HG02623 (cell line): ENCODE results near the gene HMX1.

Experiments used
- ATAC-seq: cut with Tn5 transposase; IDR thresholded peaks from one replicate; pipeline ENCODE4 v1.9.1; 2021; ENCODE audit warnings: moderate library complexity; ENCODE audit not compliant: unreplicated experiment

The HMX1 gene

GRCh38 chr4:8871417-8872401, at the start of gene HMX1:
HMX1 (minus strand) TSS chr4:8871839; CDS start chr4:8871614, 225 bp downstream.
- no peak for ATAC-seq

- no peak for ATAC-seq
Observed at GRCh38 chr4:8920969-8921368, 49.3 kb upstream of the HMX1 start.

- no peak for ATAC-seq
Observed at GRCh38 chr4:8920289-8920965, 48.8 kb upstream of the HMX1 start.

GRCh38 chr4:8919651-8920288, 48.1 kb upstream of the HMX1 start:
- no peak for ATAC-seq

GRCh38 chr4:8917868-8918783, 46.5 kb upstream of the HMX1 start:
- peak; percentile 81 for ATAC-seq

GRCh38 chr4:8917321-8917811, 45.7 kb upstream of the HMX1 start:
- no peak for ATAC-seq

GRCh38 chr4:8916906-8917305, 45.3 kb upstream of the HMX1 start:
- no peak for ATAC-seq

- ATAC-seq, result no peak
Observed at GRCh38 chr4:8916351-8916885, 44.8 kb upstream of the HMX1 start.

GRCh38 chr4:8915201-8916200, 43.9 kb upstream of the HMX1 start:
- no peak for ATAC-seq

- ATAC-seq, result no peak
Observed at GRCh38 chr4:8914461-8915171, 43.0 kb upstream of the HMX1 start.

- ATAC-seq, result no peak
Observed at GRCh38 chr4:8913858-8914460, 42.3 kb upstream of the HMX1 start.

- no peak for ATAC-seq
Observed at GRCh38 chr4:8913121-8913857, 41.6 kb upstream of the HMX1 start.

- no peak for ATAC-seq
Observed at GRCh38 chr4:8912506-8912905, 40.9 kb upstream of the HMX1 start.

GRCh38 chr4:8912089-8912455, 40.4 kb upstream of the HMX1 start:
- ATAC-seq, result no peak

- ATAC-seq, result no peak
Observed at GRCh38 chr4:8911316-8912088, 39.9 kb upstream of the HMX1 start.

GRCh38 chr4:8910822-8911315, 39.2 kb upstream of the HMX1 start:
- no peak for ATAC-seq
